Panc1 (cell line): ENCODE results near the gene AKAP1. TPM values are rescaled to one million over a fixed set of nuclear protein-coding genes. Genes with fewer than 3 reads are reported as not detected.

Source experiments
- ATAC-seq: fragments of 200-7000 bp; cut with Tn5 transposase; 2 replicates; pipeline ENCODE4 v1.9.1; 2020; ENCODE audit warnings: mild to moderate bottlenecking, moderate library complexity
- BruUV-seq: library from RNA; stranded (reverse); fragments of 400-500 nt; replicated peaks from 2 replicates; lab custom pipeline; 2021; lab: Mats Ljungman, UMichigan
- CTCF ChIA-PET: fragments of 300-600 bp; sonication (Branson Sonifier 250); formaldehyde crosslinking; loops from one replicate; lab custom pipeline; 2022; ENCODE audit warnings: antibody characterized with exemption; lab: Charles Lee
- POLR2A ChIA-PET: fragments of 300-600 bp; sonication (Branson Sonifier 250); formaldehyde crosslinking; loops from one replicate; lab custom pipeline; 2022; ENCODE audit warnings: antibody characterized with exemption; lab: Charles Lee
- DNase-seq: peaks from one replicate; pipeline ENCODE4 v3.0.0-alpha.2; 2010; ENCODE audit warnings: low read depth, low spot score
- H3K27ac ChIP-seq: 2 replicates; pipeline ENCODE4 v1.5.1; 2011; ENCODE audit warnings: mild to moderate bottlenecking, low read length, inconsistent platforms
- H3K27me3 ChIP-seq: fragments of 200-500 bp; sonication (Bioruptor generic); 2 replicates; pipeline ENCODE4 v1.6.0; 2014; ENCODE audit warnings: low read length, inconsistent platforms; ENCODE audit not compliant: control insufficient read depth, insufficient read depth
- H3K36me3 ChIP-seq: fragments of 200-500 bp; sonication (Bioruptor generic); 2 replicates; pipeline ENCODE4 v1.5.1; 2014; ENCODE audit warnings: inconsistent platforms, mild to moderate bottlenecking, low read length, moderate library complexity; ENCODE audit not compliant: control insufficient read depth, insufficient read depth
- H3K4me1 ChIP-seq: 2 replicates; pipeline ENCODE4 v1.5.1; 2011; ENCODE audit warnings: inconsistent platforms, mild to moderate bottlenecking, low read length, moderate library complexity; ENCODE audit not compliant: control insufficient read depth, insufficient read depth
- H3K4me3 ChIP-seq, 2 experiments: 2 replicates each; pipeline ENCODE4 v1.5.1; 2011 to 2012; ENCODE audit warnings: low read depth in 2 of 2, low read length in 2 of 2, mild to moderate bottlenecking in 2 of 2, inconsistent platforms in 1 of 2, moderate library complexity in 1 of 2
- H3K9me3 ChIP-seq: fragments of 200-500 bp; sonication (Bioruptor generic); 2 replicates; pipeline ENCODE4 v1.5.1; 2014; ENCODE audit warnings: low read depth, mild to moderate bottlenecking, inconsistent platforms, low read length, moderate library complexity; ENCODE audit not compliant: control insufficient read depth, insufficient read depth
- POLR2AphosphoS5 ChIP-seq: IDR thresholded peaks from 2 replicates; pipeline ENCODE4 v1.6.1; 2012; ENCODE audit warnings: mild to moderate bottlenecking, low read depth, low read length, moderate library complexity
- SIN3A ChIP-seq: IDR thresholded peaks from 2 replicates; pipeline ENCODE4 v1.6.1; 2012; ENCODE audit warnings: low read depth, mild to moderate bottlenecking, low read length, moderate library complexity, borderline replicate concordance; ENCODE audit not compliant: insufficient read depth
- TCF7L2 ChIP-seq: IDR thresholded peaks from 2 replicates; pipeline ENCODE4 v1.6.1; 2011; ENCODE audit warnings: mild to moderate bottlenecking, low read depth, low read length, inconsistent platforms
- in situ Hi-C: cut with HindIII; loops from 2 replicates; pipeline ENCODE4 v1.10.0; 2016; ENCODE audit warnings: low sequenced_read_pairs, low pct_unique_long_range_greater_than_20kb
- intact Hi-C: fragments of 100-400 bp; cut with micrococcal nuclease; formaldehyde crosslinking; loops from one replicate; pipeline ENCODE4 v1.10.0; 2022; ENCODE audit not compliant: unreplicated experiment
- total RNA-seq: library from RNA; stranded (reverse); gene quantifications from one replicate; pipeline ENCODE4 v1.2.1, GENCODE V29; 2021; ENCODE audit not compliant: unreplicated experiment
- TF ChIP-seq, protein P1 (sequence below), 2 experiments: IDR thresholded peaks; 2 replicates each; pipeline ENCODE4 v1.6.1; 2011 to 2012; ENCODE audit warnings: low read depth in 2 of 2, control low read depth in 1 of 2, low read length in 1 of 2, mild to moderate bottlenecking in 1 of 2, moderate library complexity in 1 of 2; ENCODE audit not compliant: insufficient read depth in 1 of 2
- TF ChIP-seq, protein P2 (sequence below): fragments of 450-650 bp; IDR thresholded peaks from 2 replicates; pipeline ENCODE4 v1.5.1; 2017; ENCODE audit warnings: mild to moderate bottlenecking

AKAP1 gene
- total RNA-seq, 1 experiment from 2014 or later, result 52.7 TPM

DNA sequence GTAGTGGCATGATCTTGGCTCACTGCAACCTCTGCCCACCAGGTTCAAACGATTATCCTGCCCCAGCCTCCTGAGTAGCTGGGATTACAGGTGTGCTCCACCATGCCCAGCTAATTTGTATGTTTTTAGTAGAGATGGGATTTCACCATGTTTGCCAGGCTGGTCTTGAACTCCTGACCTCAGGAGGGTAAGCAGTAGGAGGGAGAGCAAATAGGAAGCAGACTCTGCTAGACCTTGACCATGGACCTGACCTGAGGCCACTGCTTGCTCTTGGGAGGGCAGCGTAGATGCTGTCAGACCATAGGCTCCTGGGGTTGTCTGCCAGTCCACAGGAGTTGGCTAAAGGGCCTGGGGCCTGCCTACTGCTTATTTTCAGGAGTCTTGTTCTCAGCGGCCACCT, 28.6 kb downstream of the AKAP1 start:
- Histone ChIP-seq H3K9me3 (no peaks in the 10 kb centered on the region), H3K4me1 (peaks cover 14% of the 10 kb centered on the region), H3K4me3 (no peak overlapping the region), H3K27me3 (no peaks in the 10 kb centered on the region), H3K36me3 (no peaks in the 10 kb centered on the region; the same call in 1 of the 2 replicates), H3K27ac (no peak overlapping the region)
- ATAC-seq, result peak; percentile 25; the same call in 1 of the 2 replicates
- ChIA-PET POLR2A (interaction anchor here (0.7 kb wide), 1 partner anchor 893 kb away, joined by 12 read pairs; no protein-coding TSS in a partner anchor), CTCF (interaction anchor here (0.7 kb wide), 1 partner anchor 100 kb away, joined by 6 read pairs; no protein-coding TSS in a partner anchor)
- TF ChIP-seq TCF7L2 (no peak), POLR2AphosphoS5 (no peak), SIN3A (no peak)
- TF ChIP-seq, protein P1, sequence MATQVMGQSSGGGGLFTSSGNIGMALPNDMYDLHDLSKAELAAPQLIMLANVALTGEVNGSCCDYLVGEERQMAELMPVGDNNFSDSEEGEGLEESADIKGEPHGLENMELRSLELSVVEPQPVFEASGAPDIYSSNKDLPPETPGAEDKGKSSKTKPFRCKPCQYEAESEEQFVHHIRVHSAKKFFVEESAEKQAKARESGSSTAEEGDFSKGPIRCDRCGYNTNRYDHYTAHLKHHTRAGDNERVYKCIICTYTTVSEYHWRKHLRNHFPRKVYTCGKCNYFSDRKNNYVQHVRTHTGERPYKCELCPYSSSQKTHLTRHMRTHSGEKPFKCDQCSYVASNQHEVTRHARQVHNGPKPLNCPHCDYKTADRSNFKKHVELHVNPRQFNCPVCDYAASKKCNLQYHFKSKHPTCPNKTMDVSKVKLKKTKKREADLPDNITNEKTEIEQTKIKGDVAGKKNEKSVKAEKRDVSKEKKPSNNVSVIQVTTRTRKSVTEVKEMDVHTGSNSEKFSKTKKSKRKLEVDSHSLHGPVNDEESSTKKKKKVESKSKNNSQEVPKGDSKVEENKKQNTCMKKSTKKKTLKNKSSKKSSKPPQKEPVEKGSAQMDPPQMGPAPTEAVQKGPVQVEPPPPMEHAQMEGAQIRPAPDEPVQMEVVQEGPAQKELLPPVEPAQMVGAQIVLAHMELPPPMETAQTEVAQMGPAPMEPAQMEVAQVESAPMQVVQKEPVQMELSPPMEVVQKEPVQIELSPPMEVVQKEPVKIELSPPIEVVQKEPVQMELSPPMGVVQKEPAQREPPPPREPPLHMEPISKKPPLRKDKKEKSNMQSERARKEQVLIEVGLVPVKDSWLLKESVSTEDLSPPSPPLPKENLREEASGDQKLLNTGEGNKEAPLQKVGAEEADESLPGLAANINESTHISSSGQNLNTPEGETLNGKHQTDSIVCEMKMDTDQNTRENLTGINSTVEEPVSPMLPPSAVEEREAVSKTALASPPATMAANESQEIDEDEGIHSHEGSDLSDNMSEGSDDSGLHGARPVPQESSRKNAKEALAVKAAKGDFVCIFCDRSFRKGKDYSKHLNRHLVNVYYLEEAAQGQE (IDR thresholded peaks at IDR 0.05; ENCODE audit: insufficient read depth in 1 of 2, low read depth in 2 of 2, low read length in 1 of 2), result no peak
- TF ChIP-seq, protein P2, sequence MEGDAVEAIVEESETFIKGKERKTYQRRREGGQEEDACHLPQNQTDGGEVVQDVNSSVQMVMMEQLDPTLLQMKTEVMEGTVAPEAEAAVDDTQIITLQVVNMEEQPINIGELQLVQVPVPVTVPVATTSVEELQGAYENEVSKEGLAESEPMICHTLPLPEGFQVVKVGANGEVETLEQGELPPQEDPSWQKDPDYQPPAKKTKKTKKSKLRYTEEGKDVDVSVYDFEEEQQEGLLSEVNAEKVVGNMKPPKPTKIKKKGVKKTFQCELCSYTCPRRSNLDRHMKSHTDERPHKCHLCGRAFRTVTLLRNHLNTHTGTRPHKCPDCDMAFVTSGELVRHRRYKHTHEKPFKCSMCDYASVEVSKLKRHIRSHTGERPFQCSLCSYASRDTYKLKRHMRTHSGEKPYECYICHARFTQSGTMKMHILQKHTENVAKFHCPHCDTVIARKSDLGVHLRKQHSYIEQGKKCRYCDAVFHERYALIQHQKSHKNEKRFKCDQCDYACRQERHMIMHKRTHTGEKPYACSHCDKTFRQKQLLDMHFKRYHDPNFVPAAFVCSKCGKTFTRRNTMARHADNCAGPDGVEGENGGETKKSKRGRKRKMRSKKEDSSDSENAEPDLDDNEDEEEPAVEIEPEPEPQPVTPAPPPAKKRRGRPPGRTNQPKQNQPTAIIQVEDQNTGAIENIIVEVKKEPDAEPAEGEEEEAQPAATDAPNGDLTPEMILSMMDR, result no peak
- intact Hi-C loops, result no loop called here
- DNase-seq, result no peak
- in situ Hi-C loops, result no loop called here
- no TSS peak for BruUV-seq

DNA sequence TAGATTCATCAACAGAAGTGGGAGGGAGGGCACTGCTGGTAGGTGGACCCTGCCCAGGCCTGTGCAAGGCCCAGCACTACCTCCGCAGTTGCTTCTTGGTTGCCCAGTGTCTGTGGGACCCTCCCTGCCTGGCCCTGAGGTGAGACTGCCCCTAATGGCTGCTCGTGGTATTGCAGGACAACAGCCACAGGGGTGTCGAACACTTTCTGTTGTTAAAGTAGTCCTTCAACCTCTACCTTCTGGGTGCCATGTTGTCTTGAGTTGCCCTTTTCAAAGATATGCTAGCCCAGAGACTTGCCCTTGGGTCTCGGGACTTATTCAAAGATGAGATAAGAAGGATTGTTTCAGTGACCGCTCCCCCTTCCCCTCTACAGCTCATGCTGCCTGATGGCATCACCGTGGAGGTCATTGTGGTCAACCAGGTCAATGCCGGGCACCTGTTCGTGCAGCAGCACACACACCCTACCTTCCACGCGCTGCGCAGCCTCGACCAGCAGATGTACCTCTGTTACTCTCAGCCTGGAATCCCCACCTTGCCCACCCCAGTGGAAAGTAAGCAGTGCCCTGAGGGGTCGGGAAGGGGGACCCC, 29.1 kb downstream of the AKAP1 start:
- DNase-seq (peak; percentile 35), ATAC-seq (peak; percentile 77)
- Histone ChIP-seq H3K27me3 (no peaks in the 10 kb centered on the region), H3K36me3 (no peaks in the 10 kb centered on the region; the same call in 1 of the 2 replicates), H3K9me3 (no peaks in the 10 kb centered on the region), H3K4me3 (no peak overlapping the region), H3K4me1 (peaks cover 9% of the 10 kb centered on the region), H3K27ac (no peak overlapping the region)
- TF ChIP-seq, protein P2, result peak; percentile 97
- TF ChIP-seq TCF7L2, result no peak
- TF ChIP-seq, protein P1 (IDR thresholded peaks at IDR 0.05; ENCODE audit: insufficient read depth in 1 of 2, low read depth in 2 of 2, low read length in 1 of 2), result no peak
- intact Hi-C loops (no loop called here), in situ Hi-C loops (no loop called here)
- POLR2A ChIA-PET, result interaction anchor here (0.6 kb wide), 1 partner anchor 191 kb away, joined by 4 read pairs; no protein-coding TSS in a partner anchor
- CTCF ChIA-PET, result interaction anchor here (0.7 kb wide), 1 partner anchor 100 kb away, joined by 6 read pairs; no protein-coding TSS in a partner anchor
- no TSS peak for BruUV-seq
